Mesothelial cell of epicardium (in vitro differentiated cells): Measurements from ENCODE around the gene CAMTA1. TPM values are rescaled to one million over a fixed set of nuclear protein-coding genes. Genes with fewer than 3 reads are reported as not detected.

ENCODE experiments used
- DNase-seq, 2 experiments: peaks; one replicate each; pipeline ENCODE4 v3.0.0; 2021; ENCODE audit warnings: low spot score in 2 of 2; ENCODE audit not compliant: unreplicated experiment in 2 of 2
- H3K27ac Mint-ChIP-seq: 2 replicates; pipeline ENCODE4 v1.8.0; 2021; ENCODE audit warnings: mixed read lengths
- H3K27me3 Mint-ChIP-seq: 2 replicates; pipeline ENCODE4 v1.8.0; 2021; ENCODE audit warnings: low read depth, mixed read lengths
- H3K36me3 Mint-ChIP-seq: 2 replicates; pipeline ENCODE4 v1.8.0; 2021; ENCODE audit warnings: mixed read lengths
- H3K4me1 Mint-ChIP-seq: 2 replicates; pipeline ENCODE4 v1.8.0; 2021; ENCODE audit warnings: mixed read lengths
- H3K4me3 Mint-ChIP-seq: 2 replicates; pipeline ENCODE4 v1.8.0; 2021; ENCODE audit warnings: mild to moderate bottlenecking, moderate library complexity, mixed read lengths
- H3K9me3 Mint-ChIP-seq: 2 replicates; pipeline ENCODE4 v1.8.0; 2021; ENCODE audit warnings: mixed read lengths
- CTCF ChIP-seq: fragments of 200-600 bp; sonication (generic); IDR thresholded peaks from one replicate; pipeline ENCODE4 v1.5.0; 2021; ENCODE audit warnings: antibody characterized with exemption; ENCODE audit not compliant: unreplicated experiment
- total RNA-seq: library from RNA; stranded (reverse); gene quantifications from 3 replicates; pipeline ENCODE4 v1.2.1, GENCODE V29; 2021

CAMTA1 gene
- total RNA-seq, 1 donor from 2014 or later: 70.4 TPM

GRCh38 chr1:7525338-7526063 lies 740.2 kb downstream of the CAMTA1 start:
- Mint-ChIP-seq H3K27ac (no peak overlapping the region), H3K4me1 (no peaks in the 10 kb centered on the region), H3K4me3 (no peak overlapping the region), H3K36me3 (no peaks in the 10 kb centered on the region), H3K9me3 (peaks cover 4% of the 10 kb centered on the region), H3K27me3 (peaks cover 13% of the 10 kb centered on the region)
- no peak for DNase-seq
- no peak for TF ChIP-seq CTCF

DNA sequence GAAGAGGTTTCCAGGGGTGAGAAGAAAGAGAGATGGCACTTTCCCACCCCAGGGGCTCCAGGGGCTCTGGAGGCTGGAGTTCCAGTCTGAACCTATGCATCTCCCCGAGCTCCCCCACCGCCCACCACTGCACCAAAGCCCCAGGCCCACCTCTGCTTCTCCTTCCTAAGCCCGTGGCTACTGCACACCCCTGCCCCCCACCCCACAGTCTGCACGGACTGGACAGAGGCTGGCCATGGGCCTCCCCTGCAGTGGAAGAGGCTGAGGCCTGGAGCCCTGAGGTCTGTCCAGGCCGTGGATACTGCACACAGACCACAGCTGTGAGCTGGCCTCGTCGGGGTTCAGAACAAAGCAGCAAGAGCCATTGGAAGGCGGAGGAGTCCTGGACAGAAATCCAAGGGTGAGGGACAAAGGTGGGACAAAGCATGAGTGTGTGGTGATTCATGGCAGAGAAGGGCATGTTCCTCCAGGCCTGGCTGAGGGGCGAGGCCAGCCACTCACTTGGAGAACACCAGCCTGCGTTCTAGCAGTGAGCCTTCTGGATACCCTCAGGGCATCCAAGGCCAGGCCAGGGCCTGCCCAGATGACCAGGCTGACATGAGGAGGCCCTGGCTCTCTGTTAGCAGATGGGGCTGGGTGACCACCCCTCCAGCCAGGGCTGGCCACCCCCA lies 741.1 kb downstream of the CAMTA1 start:
- H3K27me3 Mint-ChIP-seq: peaks cover 6% of the 10 kb centered on the region
- H3K36me3 Mint-ChIP-seq: no peaks in the 10 kb centered on the region
- DNase-seq: no peak
- H3K4me3 Mint-ChIP-seq: no peak overlapping the region
- no peak for TF ChIP-seq CTCF
- no peaks in the 10 kb centered on the region for H3K4me1 Mint-ChIP-seq
- H3K27ac Mint-ChIP-seq: no peak overlapping the region
- no peaks in the 10 kb centered on the region for H3K9me3 Mint-ChIP-seq

- no peak overlapping the region for H3K4me3 Mint-ChIP-seq
- peaks cover 6% of the 10 kb centered on the region for H3K27me3 Mint-ChIP-seq
- H3K9me3 Mint-ChIP-seq: no peaks in the 10 kb centered on the region
- no peak for TF ChIP-seq CTCF
- H3K27ac Mint-ChIP-seq: no peak overlapping the region
- no peaks in the 10 kb centered on the region for H3K36me3 Mint-ChIP-seq
- no peaks in the 10 kb centered on the region for H3K4me1 Mint-ChIP-seq
- DNase-seq: no peak
These were observed 741.8 kb downstream of the CAMTA1 start for GRCh38 chr1:7526867-7527732.

DNA sequence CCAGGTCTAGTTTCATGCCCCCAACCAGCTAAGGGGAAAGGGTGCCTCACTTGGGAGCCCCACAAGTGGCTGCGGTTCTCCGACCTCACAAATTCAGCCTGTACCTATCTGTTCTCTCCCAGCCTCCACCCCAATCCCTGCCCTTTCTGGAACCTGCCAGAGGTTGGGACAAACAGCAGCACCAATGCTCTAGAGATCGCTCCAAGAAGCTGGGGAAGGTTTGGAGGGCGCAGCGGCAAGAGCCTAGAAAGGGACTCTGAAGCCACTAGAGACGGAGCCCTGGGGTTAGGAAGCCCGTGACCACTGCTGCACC lies 742.4 kb downstream of the CAMTA1 start:
- H3K4me1 Mint-ChIP-seq: no peaks in the 10 kb centered on the region
- no peaks in the 10 kb centered on the region for H3K9me3 Mint-ChIP-seq
- TF ChIP-seq CTCF: no peak
- DNase-seq: no peak
- no peak overlapping the region for H3K27ac Mint-ChIP-seq
- H3K27me3 Mint-ChIP-seq: peaks cover 11% of the 10 kb centered on the region
- H3K4me3 Mint-ChIP-seq: no peak overlapping the region
- H3K36me3 Mint-ChIP-seq: no peaks in the 10 kb centered on the region

DNA sequence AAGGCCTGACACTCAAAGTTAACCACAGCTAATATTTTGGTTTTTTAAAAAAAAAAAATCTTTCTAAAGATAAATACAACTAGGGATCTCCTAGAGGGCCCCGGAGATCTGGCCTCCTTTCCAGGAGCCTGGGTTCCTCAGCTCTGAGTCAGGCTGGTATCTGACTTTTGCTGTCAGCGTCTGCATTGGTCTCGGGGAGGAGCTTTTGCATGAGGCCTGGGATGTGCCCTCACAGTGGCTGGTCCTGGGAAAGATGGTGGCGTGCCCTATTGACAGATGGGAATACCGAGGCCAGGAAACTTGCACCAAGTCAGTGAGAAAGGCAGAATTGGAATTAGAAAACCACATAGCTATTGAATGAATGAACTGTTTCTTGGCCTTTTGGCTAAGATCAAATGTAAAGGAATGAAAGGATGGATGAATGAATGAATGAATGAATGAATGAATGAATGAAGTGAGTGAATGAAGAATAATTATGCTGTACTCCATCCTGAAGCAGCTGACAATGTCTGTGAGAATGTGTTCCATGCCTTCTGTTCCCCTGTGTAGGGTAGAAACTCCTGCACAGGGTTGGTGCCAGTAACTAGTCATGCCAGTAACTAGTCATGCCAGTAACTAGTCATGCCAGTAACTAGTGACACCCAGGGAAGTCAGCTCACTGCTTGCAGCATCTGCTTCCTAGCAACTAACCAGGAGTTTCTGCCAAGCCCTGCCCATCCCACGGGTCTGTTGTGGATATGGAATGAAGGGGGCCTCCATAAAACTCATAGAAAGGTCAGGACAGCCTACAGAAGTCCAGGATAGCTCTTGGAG lies 743.3 kb downstream of the CAMTA1 start:
- Mint-ChIP-seq H3K4me3 (no peak overlapping the region), H3K9me3 (no peaks in the 10 kb centered on the region), H3K36me3 (no peaks in the 10 kb centered on the region), H3K4me1 (no peaks in the 10 kb centered on the region), H3K27ac (no peak overlapping the region), H3K27me3 (peaks cover 10% of the 10 kb centered on the region)
- no peak for TF ChIP-seq CTCF
- DNase-seq: no peak
